ENCODE results near the gene RRN3. TPM values are rescaled to one million over a fixed set of nuclear protein-coding genes. Genes with fewer than 3 reads are reported as not detected.

Gene RRN3
- total RNA-seq, 1 experiment from 2014 or later, result 32.2 TPM

DNA sequence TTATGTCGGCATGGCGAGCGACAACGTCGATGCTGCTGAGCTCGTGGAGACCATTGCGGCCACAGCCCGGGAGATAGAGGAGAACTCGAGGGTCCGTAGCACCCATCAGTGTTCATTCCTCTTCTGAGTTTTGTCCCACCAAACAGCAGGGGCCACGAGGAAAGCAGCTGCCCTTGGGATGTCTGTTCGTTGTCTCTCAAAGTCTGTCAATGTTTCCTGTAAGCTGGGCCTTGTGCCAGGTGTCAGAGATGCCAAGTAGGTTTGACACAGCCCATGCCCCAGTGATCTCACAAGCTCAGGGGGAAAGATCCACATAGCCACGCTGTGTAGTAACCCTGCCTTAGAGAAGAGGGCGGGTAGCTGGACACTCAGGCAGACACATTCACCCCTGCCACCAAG, 60.8 kb downstream of the RRN3 start:
- Mint-ChIP-seq H3K4me1 (ENCODE audit: low read depth, unreplicated experiment) (no peaks in the 10 kb centered on the region), H3K36me3 (ENCODE audit: insufficient read depth, unreplicated experiment) (peaks cover 94% of the 10 kb centered on the region), H3K4me3 (ENCODE audit: unreplicated experiment) (no peak overlapping the region), H3K9me3 (ENCODE audit: unreplicated experiment) (no peaks in the 10 kb centered on the region), H3K27ac (ENCODE audit: unreplicated experiment) (no peak overlapping the region), H3K27me3 (ENCODE audit: insufficient read depth, unreplicated experiment) (no peaks in the 10 kb centered on the region)
- CTCF ChIA-PET, result no interaction called here
- no TSS peak for BruUV-seq (replicated peaks)
- TF ChIP-seq, protein P1, sequence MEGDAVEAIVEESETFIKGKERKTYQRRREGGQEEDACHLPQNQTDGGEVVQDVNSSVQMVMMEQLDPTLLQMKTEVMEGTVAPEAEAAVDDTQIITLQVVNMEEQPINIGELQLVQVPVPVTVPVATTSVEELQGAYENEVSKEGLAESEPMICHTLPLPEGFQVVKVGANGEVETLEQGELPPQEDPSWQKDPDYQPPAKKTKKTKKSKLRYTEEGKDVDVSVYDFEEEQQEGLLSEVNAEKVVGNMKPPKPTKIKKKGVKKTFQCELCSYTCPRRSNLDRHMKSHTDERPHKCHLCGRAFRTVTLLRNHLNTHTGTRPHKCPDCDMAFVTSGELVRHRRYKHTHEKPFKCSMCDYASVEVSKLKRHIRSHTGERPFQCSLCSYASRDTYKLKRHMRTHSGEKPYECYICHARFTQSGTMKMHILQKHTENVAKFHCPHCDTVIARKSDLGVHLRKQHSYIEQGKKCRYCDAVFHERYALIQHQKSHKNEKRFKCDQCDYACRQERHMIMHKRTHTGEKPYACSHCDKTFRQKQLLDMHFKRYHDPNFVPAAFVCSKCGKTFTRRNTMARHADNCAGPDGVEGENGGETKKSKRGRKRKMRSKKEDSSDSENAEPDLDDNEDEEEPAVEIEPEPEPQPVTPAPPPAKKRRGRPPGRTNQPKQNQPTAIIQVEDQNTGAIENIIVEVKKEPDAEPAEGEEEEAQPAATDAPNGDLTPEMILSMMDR (IDR thresholded peaks at IDR 0.05; ENCODE audit: insufficient read depth in 1 of 2, low read depth in 1 of 2, low read length in 1 of 2, severe bottlenecking in 1 of 2, unreplicated experiment in 1 of 2), result no peak
- no peaks in the 10 kb centered on the region for H3K27me3 ChIP-seq (replicated peaks; ENCODE audit: control insufficient read depth, insufficient read depth, low read length)
- H3K9me3 ChIP-seq, result no peaks in the 10 kb centered on the region
- H3K4me1 ChIP-seq, result no peaks in the 10 kb centered on the region
- H3K4me3 ChIP-seq (ENCODE audit: low read depth, low read length), result no peak overlapping the region
- POLR2A ChIA-PET, result no interaction called here
- peaks cover 6% of the 10 kb centered on the region for H3K36me3 ChIP-seq (ENCODE audit: control insufficient read depth, insufficient read depth, low read length)
- intact Hi-C loops (cut with micrococcal nuclease; ENCODE audit: unreplicated experiment), result no loop called here
- no peak for DNase-seq

DNA sequence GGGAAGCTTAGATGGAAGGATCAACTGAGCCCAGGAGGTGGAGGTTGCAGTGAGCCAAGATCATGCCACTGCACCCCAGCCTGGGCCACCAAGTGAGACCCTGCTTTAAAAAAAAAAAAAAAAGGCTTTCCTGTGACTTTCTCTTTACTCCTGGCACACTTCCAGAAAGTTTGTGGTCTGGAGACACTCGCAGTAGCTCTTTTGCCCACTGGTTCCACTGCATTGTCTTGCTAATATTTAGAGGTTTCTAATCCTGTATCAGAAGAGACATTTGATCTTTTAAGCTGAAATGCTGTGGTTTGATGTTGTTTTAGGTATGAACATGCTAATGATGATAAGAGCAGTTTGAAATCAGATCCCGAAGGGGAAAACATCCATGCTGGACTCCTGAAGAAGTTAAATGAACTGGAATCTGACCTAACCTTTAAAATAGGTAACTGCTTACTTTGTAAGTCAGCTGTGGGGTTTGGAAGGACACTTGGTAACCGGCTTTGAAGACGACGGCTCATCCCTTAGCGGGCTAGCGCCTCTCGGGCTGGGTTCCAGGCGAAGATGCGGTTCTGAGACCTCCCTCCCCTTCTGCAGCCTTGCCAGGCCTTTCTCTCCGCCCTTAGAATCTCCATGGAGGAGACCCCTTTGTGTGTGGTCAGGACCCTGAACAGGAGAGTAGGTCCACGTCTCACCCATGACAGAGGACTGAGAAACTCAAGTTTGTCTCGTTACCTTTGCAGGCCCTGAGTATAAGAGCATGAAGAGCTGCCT, 61.3 kb downstream of the RRN3 start:
- intact Hi-C loops (cut with micrococcal nuclease; ENCODE audit: unreplicated experiment), result no loop called here
- Histone ChIP-seq H3K36me3 (ENCODE audit: control insufficient read depth, insufficient read depth, low read length) (peaks cover 6% of the 10 kb centered on the region), H3K9me3 (no peaks in the 10 kb centered on the region), H3K4me1 (no peaks in the 10 kb centered on the region), H3K27me3 (replicated peaks; ENCODE audit: control insufficient read depth, insufficient read depth, low read length) (no peaks in the 10 kb centered on the region), H3K4me3 (ENCODE audit: low read depth, low read length) (no peak overlapping the region)
- H3K4me1 Mint-ChIP-seq (ENCODE audit: low read depth, unreplicated experiment), result no peaks in the 10 kb centered on the region
- H3K27me3 Mint-ChIP-seq (ENCODE audit: insufficient read depth, unreplicated experiment), result no peaks in the 10 kb centered on the region
- no peak for DNase-seq
- TF ChIP-seq, protein P1 (IDR thresholded peaks at IDR 0.05; ENCODE audit: insufficient read depth in 1 of 2, low read depth in 1 of 2, low read length in 1 of 2, severe bottlenecking in 1 of 2, unreplicated experiment in 1 of 2), result no peak
- ChIA-PET POLR2A (no interaction called here), CTCF (no interaction called here)
- no peaks in the 10 kb centered on the region for H3K9me3 Mint-ChIP-seq (ENCODE audit: unreplicated experiment)
- peaks cover 94% of the 10 kb centered on the region for H3K36me3 Mint-ChIP-seq (ENCODE audit: insufficient read depth, unreplicated experiment)
- no TSS peak for BruUV-seq (replicated peaks)
- no peak overlapping the region for H3K27ac Mint-ChIP-seq (ENCODE audit: unreplicated experiment)
- H3K4me3 Mint-ChIP-seq (ENCODE audit: unreplicated experiment), result no peak overlapping the region

DNA sequence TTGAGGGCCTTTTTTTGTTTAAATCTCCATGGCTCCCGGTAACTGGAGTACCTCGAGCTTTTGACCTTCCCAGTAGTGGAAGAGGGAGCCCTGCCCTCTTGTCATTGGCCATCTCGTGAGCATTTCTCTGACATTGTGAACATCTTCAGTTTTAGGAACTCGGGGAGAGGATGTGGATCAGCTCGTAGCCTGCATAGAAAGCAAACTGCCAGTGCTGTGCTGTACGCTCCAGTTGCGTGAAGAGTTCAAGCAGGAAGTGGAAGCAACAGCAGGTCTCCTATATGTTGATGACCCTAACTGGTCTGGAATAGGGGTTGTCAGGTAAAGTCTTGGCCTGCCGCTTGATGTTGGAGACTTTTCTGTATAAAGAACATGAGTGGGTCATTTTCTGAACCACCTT, 62.5 kb downstream of the RRN3 start:
- no peaks in the 10 kb centered on the region for H3K4me1 ChIP-seq
- no peaks in the 10 kb centered on the region for H3K9me3 ChIP-seq
- ChIA-PET CTCF (no interaction called here), POLR2A (no interaction called here)
- Mint-ChIP-seq H3K27me3 (ENCODE audit: insufficient read depth, unreplicated experiment) (no peaks in the 10 kb centered on the region), H3K4me1 (ENCODE audit: low read depth, unreplicated experiment) (no peaks in the 10 kb centered on the region), H3K9me3 (ENCODE audit: unreplicated experiment) (no peaks in the 10 kb centered on the region), H3K4me3 (ENCODE audit: unreplicated experiment) (no peak overlapping the region), H3K27ac (ENCODE audit: unreplicated experiment) (no peak overlapping the region), H3K36me3 (ENCODE audit: insufficient read depth, unreplicated experiment) (peaks cover 93% of the 10 kb centered on the region)
- peaks cover 4% of the 10 kb centered on the region for H3K36me3 ChIP-seq (ENCODE audit: control insufficient read depth, insufficient read depth, low read length)
- H3K27me3 ChIP-seq (replicated peaks; ENCODE audit: control insufficient read depth, insufficient read depth, low read length), result no peaks in the 10 kb centered on the region
- TF ChIP-seq, protein P1 (IDR thresholded peaks at IDR 0.05; ENCODE audit: insufficient read depth in 1 of 2, low read depth in 1 of 2, low read length in 1 of 2, severe bottlenecking in 1 of 2, unreplicated experiment in 1 of 2), result no peak
- DNase-seq, result no peak
- intact Hi-C loops (cut with micrococcal nuclease; ENCODE audit: unreplicated experiment), result no loop called here
- H3K4me3 ChIP-seq (ENCODE audit: low read depth, low read length), result no peak overlapping the region
- BruUV-seq (replicated peaks), result no TSS peak

Measured in Caco-2 (cell line).